Neural cell (in vitro differentiated cells): ENCODE measurements around the gene NOTCH4.

Experiments
- POLR2AphosphoS5 ChIP-seq: IDR thresholded peaks from 2 replicates; pipeline ENCODE4 v1.6.1; 2012
- TF ChIP-seq, protein P1 (sequence below): fragments of 450-650 bp; IDR thresholded peaks from 2 replicates; pipeline ENCODE4 v1.5.1; 2014; ENCODE audit warnings: antibody characterized with exemption, mild to moderate bottlenecking, moderate library complexity; ENCODE audit not compliant: poor library complexity, severe bottlenecking
- TF ChIP-seq, protein P2 (sequence below): IDR thresholded peaks from 2 replicates; pipeline ENCODE4 v1.6.1; 2012; ENCODE audit warnings: borderline replicate concordance

DNA sequence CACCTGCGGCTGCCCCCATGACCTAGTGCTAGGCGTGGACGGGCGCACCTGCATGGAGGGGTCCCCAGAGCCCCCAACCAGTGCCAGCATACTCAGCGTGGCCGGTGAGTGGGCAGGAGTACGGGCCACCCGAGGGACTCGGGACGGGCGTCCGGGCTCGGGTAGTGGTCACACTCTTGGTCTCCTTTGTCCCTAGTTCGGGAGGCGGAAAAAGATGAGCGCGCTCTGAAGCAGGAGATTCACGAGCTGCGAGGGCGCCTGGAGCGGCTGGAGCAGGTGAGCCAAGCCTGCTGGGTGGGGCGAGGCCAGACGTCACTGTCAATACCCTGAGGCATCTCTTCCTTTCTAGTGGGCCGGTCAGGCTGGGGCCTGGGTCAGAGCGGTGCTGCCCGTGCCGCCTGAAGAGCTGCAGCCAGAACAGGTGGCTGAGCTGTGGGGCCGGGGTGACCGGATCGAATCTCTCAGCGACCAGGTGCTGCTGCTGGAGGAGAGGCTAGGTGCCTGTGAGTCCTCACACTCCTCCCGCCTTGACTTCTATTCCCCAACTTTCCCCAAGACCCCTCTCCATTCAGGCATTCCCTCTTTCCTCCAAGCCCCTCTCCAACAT, 56.6 kb downstream of the NOTCH4 start:
- TF ChIP-seq POLR2AphosphoS5: no peak
- TF ChIP-seq, protein P1, sequence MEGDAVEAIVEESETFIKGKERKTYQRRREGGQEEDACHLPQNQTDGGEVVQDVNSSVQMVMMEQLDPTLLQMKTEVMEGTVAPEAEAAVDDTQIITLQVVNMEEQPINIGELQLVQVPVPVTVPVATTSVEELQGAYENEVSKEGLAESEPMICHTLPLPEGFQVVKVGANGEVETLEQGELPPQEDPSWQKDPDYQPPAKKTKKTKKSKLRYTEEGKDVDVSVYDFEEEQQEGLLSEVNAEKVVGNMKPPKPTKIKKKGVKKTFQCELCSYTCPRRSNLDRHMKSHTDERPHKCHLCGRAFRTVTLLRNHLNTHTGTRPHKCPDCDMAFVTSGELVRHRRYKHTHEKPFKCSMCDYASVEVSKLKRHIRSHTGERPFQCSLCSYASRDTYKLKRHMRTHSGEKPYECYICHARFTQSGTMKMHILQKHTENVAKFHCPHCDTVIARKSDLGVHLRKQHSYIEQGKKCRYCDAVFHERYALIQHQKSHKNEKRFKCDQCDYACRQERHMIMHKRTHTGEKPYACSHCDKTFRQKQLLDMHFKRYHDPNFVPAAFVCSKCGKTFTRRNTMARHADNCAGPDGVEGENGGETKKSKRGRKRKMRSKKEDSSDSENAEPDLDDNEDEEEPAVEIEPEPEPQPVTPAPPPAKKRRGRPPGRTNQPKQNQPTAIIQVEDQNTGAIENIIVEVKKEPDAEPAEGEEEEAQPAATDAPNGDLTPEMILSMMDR: no peak
- TF ChIP-seq, protein P2, sequence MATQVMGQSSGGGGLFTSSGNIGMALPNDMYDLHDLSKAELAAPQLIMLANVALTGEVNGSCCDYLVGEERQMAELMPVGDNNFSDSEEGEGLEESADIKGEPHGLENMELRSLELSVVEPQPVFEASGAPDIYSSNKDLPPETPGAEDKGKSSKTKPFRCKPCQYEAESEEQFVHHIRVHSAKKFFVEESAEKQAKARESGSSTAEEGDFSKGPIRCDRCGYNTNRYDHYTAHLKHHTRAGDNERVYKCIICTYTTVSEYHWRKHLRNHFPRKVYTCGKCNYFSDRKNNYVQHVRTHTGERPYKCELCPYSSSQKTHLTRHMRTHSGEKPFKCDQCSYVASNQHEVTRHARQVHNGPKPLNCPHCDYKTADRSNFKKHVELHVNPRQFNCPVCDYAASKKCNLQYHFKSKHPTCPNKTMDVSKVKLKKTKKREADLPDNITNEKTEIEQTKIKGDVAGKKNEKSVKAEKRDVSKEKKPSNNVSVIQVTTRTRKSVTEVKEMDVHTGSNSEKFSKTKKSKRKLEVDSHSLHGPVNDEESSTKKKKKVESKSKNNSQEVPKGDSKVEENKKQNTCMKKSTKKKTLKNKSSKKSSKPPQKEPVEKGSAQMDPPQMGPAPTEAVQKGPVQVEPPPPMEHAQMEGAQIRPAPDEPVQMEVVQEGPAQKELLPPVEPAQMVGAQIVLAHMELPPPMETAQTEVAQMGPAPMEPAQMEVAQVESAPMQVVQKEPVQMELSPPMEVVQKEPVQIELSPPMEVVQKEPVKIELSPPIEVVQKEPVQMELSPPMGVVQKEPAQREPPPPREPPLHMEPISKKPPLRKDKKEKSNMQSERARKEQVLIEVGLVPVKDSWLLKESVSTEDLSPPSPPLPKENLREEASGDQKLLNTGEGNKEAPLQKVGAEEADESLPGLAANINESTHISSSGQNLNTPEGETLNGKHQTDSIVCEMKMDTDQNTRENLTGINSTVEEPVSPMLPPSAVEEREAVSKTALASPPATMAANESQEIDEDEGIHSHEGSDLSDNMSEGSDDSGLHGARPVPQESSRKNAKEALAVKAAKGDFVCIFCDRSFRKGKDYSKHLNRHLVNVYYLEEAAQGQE: no peak
